ENCODE results near the gene ATP8B4.
A peak's percentile ranks its signal among the peaks of the same experiment; 100 is the strongest.

ATP8B4 gene, protein sequence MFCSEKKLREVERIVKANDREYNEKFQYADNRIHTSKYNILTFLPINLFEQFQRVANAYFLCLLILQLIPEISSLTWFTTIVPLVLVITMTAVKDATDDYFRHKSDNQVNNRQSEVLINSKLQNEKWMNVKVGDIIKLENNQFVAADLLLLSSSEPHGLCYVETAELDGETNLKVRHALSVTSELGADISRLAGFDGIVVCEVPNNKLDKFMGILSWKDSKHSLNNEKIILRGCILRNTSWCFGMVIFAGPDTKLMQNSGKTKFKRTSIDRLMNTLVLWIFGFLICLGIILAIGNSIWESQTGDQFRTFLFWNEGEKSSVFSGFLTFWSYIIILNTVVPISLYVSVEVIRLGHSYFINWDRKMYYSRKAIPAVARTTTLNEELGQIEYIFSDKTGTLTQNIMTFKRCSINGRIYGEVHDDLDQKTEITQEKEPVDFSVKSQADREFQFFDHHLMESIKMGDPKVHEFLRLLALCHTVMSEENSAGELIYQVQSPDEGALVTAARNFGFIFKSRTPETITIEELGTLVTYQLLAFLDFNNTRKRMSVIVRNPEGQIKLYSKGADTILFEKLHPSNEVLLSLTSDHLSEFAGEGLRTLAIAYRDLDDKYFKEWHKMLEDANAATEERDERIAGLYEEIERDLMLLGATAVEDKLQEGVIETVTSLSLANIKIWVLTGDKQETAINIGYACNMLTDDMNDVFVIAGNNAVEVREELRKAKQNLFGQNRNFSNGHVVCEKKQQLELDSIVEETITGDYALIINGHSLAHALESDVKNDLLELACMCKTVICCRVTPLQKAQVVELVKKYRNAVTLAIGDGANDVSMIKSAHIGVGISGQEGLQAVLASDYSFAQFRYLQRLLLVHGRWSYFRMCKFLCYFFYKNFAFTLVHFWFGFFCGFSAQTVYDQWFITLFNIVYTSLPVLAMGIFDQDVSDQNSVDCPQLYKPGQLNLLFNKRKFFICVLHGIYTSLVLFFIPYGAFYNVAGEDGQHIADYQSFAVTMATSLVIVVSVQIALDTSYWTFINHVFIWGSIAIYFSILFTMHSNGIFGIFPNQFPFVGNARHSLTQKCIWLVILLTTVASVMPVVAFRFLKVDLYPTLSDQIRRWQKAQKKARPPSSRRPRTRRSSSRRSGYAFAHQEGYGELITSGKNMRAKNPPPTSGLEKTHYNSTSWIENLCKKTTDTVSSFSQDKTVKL

DNA sequence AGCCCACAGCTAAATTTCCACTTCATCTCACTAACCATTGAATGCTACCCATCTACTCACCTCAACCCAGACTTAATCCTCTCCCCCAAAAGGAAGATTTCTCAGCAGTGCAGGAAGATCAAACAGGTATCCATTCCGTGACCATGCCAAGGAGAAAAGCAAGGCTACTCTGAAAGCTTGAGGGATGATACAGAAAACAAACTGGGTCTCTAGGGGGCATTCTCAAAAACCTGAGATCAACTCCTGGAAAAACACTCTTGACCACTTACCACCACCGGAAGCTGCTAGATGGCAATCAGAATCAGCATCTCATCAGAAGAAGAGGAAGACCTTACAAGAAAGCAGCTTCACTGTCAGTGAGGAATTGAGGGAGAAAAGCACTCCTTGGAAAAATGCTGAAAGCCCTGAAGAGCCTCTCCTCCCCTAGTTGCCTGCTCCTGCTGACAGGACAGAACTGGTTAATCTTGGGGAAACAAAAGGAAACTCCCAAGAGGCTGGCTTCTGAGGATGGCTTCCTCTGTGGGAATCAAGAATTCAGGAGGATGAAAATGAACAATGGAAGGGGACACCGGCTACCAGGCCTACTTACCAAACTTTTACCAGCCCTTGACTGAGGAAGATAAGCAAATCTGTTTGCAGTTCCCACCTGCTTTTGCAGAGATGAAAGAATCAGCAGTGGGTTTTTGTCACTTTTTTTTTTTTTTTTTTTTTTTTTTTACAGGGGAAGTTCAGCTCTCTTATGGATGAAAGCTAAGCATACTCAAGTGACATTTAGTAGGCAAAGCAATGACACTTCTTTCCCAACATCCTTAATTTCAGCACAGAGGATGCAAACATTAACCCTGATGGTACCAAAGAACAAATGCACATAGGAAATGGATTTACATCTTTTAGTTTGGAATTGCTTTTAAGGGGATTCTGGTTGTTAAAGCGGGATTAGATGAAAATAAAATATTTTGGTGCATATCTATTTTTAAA is at the start of gene ATP8B4:
Gene ATP8B4, minus strand, starts transcription at position 171 of the 978 bp plus-strand sequence. CDS start 12,267 bp downstream, outside the sequence.
- TF ChIP-seq, protein P1, sequence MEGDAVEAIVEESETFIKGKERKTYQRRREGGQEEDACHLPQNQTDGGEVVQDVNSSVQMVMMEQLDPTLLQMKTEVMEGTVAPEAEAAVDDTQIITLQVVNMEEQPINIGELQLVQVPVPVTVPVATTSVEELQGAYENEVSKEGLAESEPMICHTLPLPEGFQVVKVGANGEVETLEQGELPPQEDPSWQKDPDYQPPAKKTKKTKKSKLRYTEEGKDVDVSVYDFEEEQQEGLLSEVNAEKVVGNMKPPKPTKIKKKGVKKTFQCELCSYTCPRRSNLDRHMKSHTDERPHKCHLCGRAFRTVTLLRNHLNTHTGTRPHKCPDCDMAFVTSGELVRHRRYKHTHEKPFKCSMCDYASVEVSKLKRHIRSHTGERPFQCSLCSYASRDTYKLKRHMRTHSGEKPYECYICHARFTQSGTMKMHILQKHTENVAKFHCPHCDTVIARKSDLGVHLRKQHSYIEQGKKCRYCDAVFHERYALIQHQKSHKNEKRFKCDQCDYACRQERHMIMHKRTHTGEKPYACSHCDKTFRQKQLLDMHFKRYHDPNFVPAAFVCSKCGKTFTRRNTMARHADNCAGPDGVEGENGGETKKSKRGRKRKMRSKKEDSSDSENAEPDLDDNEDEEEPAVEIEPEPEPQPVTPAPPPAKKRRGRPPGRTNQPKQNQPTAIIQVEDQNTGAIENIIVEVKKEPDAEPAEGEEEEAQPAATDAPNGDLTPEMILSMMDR (conservative IDR thresholded peaks at IDR 0.05; ENCODE audit: low read length): 0 out of 2 replicates have a peak, but pooled peaks have one; percentile 23
- TF ChIP-seq EZH2phosphoT487 (IDR thresholded peaks at IDR 0.05; ENCODE audit: borderline replicate concordance): no peak
- 0 out of 2 replicates have a peak, but pooled peaks cover 5% of the 10 kb centered on the region for H3F3A ChIP-seq (ENCODE audit: low read depth)
- H3K36me3 ChIP-seq (ENCODE audit: insufficient read depth, low read length): no peaks in the 10 kb centered on the region
- H3K9me3 ChIP-seq (ENCODE audit: insufficient read depth, low read depth, low read length): no peaks in the 10 kb centered on the region
- H3K9me2 ChIP-seq (replicated peaks; ENCODE audit: low read depth, low read length): no peaks in the 10 kb centered on the region
- H3K79me2 ChIP-seq (ENCODE audit: insufficient read depth, low read length): no peaks in the 10 kb centered on the region
- H3K4me3 ChIP-seq (ENCODE audit: low read length, poor library complexity, severe bottlenecking): peak within 1 kb of the TSS; percentile 18
- H3K4me2 ChIP-seq (ENCODE audit: low read depth, low read length, poor library complexity, severe bottlenecking): peak within 1 kb of the TSS; percentile 41
- no peaks in the 10 kb centered on the region for H3K27me3 ChIP-seq (ENCODE audit: insufficient read depth, low read length, poor library complexity, severe bottlenecking)
- H3K4me1 ChIP-seq (ENCODE audit: insufficient read depth, low read length, poor library complexity, severe bottlenecking): peaks cover 15% of the 10 kb centered on the region
- H3K9ac ChIP-seq (ENCODE audit: low read depth, low read length, poor library complexity, severe bottlenecking): no peak within 1 kb of the TSS
- peak within 1 kb of the TSS; percentile 3; the same call in 1 of the 2 replicates for H2AFZ ChIP-seq (ENCODE audit: low read length)
- no peaks in the 10 kb centered on the region for H4K20me1 ChIP-seq (ENCODE audit: insufficient read depth, low read length, poor library complexity, severe bottlenecking)

DNA sequence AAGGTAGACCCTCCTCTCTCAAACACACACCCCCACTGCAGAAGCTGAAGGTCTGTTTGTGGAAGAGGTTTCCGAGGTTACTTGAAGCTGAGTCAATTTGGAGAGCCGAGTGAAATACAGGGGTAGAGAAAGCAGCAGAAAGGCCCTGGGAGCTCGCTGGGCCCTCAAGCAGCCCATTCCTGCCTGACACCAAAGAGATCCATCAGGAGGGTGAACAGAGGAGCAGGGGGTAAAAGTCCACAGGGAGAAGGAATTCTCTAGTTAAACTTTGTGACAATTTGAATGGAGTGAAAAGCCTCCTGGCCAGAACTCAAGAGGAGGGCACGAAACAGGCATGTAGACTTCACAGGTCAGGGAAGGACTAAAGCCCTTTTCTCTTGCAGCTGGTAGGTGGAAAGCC is 49.3 kb upstream of the ATP8B4 start:
- Histone ChIP-seq H3K4me2 (ENCODE audit: low read depth, low read length, poor library complexity, severe bottlenecking) (no peak overlapping the region), H3K4me3 (ENCODE audit: low read length, poor library complexity, severe bottlenecking) (no peak overlapping the region), H4K20me1 (ENCODE audit: insufficient read depth, low read length, poor library complexity, severe bottlenecking) (no peaks in the 10 kb centered on the region), H3K9me3 (ENCODE audit: insufficient read depth, low read depth, low read length) (no peaks in the 10 kb centered on the region), H3K27me3 (ENCODE audit: insufficient read depth, low read length, poor library complexity, severe bottlenecking) (no peaks in the 10 kb centered on the region), H3K9me2 (replicated peaks; ENCODE audit: low read depth, low read length) (no peaks in the 10 kb centered on the region), H2AFZ (ENCODE audit: low read length) (no peak overlapping the region), H3K79me2 (ENCODE audit: insufficient read depth, low read length) (no peaks in the 10 kb centered on the region), H3F3A (ENCODE audit: low read depth) (no peaks in the 10 kb centered on the region), H3K9ac (ENCODE audit: low read depth, low read length, poor library complexity, severe bottlenecking) (no peak overlapping the region), H3K4me1 (ENCODE audit: insufficient read depth, low read length, poor library complexity, severe bottlenecking) (peaks cover 8% of the 10 kb centered on the region), H3K36me3 (ENCODE audit: insufficient read depth, low read length) (no peaks in the 10 kb centered on the region)
- TF ChIP-seq EZH2phosphoT487 (IDR thresholded peaks at IDR 0.05; ENCODE audit: borderline replicate concordance): no peak
- TF ChIP-seq, protein P1 (conservative IDR thresholded peaks at IDR 0.05; ENCODE audit: low read length): no peak

Data from Loucy (cell line).